Gastroesophageal sphincter (tissue), 3 donors: ENCODE measurements around the gene PDE1A.

Source experiments
- CTCF ChIP-seq, 4 experiments: fragments of 200-600 bp in 2 of 4; fragments of 450-650 bp in 2 of 4; sonication (generic) in 1 of 4; IDR thresholded peaks; one replicate each; pipeline ENCODE4 v1.5.1; 2017 to 2019; ENCODE audit warnings: antibody characterized with exemption in 4 of 4, mild to moderate bottlenecking in 2 of 4, moderate library complexity in 2 of 4
- EP300 ChIP-seq: sonication (generic); formaldehyde crosslinking; IDR thresholded peaks from one replicate; pipeline ENCODE4 v1.6.1; 2017; ENCODE audit warnings: antibody characterized with exemption, mild to moderate bottlenecking
- POLR2A ChIP-seq, 2 donors: fragments of 450-650 bp; IDR thresholded peaks; one replicate each; pipeline ENCODE4 v1.6.1; 2017; ENCODE audit warnings: antibody characterized with exemption in 2 of 2, mild to moderate bottlenecking in 2 of 2, moderate library complexity in 1 of 2

GRCh38 chr2:182375862-182376261 lies 51.0 kb downstream of the PDE1A start:
- TF ChIP-seq POLR2A (IDR thresholded peaks at IDR 0.05) (no peak), CTCF (IDR thresholded peaks at IDR 0.05) (no peak), EP300 (no peak)
